CD4-positive, alpha-beta memory T cell (primary cell): Measurements from ENCODE around the gene TNFRSF21. TPM values are rescaled to one million over a fixed set of nuclear protein-coding genes. Genes with fewer than 3 reads are reported as not detected.

ENCODE experiments used
- CTCF ChIA-PET: fragments of 350-600 bp; sonication (Branson Sonifier 250); formaldehyde crosslinking; loops from one replicate; lab custom pipeline; 2021; ENCODE audit warnings: inconsistent platforms; ENCODE audit not compliant: partially characterized antibody; lab: Charles Lee
- POLR2A ChIA-PET: fragments of 350-600 bp; sonication (Branson Sonifier 250); formaldehyde crosslinking; loops from one replicate; lab custom pipeline; 2021; ENCODE audit not compliant: partially characterized antibody; lab: Charles Lee
- DNase-seq, 5 donors: peaks; one replicate each; pipeline versions ENCODE4 v3.0.0 to v3.0.0-alpha.2; 2020 to 2022; ENCODE audit warnings: mixed read lengths in 1 of 5
- H3K27ac ChIP-seq: one replicate; pipeline ENCODE4 v1.7.0; 2013; ENCODE audit warnings: low read depth, low read length
- H3K27me3 ChIP-seq: 2 replicates; pipeline ENCODE4 v1.7.0; 2013; ENCODE audit warnings: mild to moderate bottlenecking, low read length, moderate library complexity; ENCODE audit not compliant: insufficient read depth
- H3K36me3 ChIP-seq: 2 replicates; pipeline ENCODE4 v1.7.0; 2013; ENCODE audit warnings: mild to moderate bottlenecking, low read length, moderate library complexity; ENCODE audit not compliant: insufficient read depth
- H3K4me1 ChIP-seq: 2 replicates; pipeline ENCODE4 v1.7.0; 2013; ENCODE audit warnings: mild to moderate bottlenecking, low read length, moderate library complexity; ENCODE audit not compliant: insufficient read depth
- H3K4me3 ChIP-seq, 2 donors: one replicate each; pipeline ENCODE4 v1.7.0; 2013; ENCODE audit warnings: low read length in 2 of 2, mild to moderate bottlenecking in 1 of 2
- H3K9me3 ChIP-seq, 2 donors: one replicate each; pipeline ENCODE4 v1.7.0; 2013; ENCODE audit warnings: low read length in 2 of 2, control low read depth in 1 of 2; ENCODE audit not compliant: control insufficient read depth in 1 of 2
- H3K27ac Mint-ChIP-seq, 7 donors: one replicate each; pipeline ENCODE4 v1.8.0; 2020 to 2021; ENCODE audit warnings: mixed read lengths in 7 of 7, mild to moderate bottlenecking in 6 of 7, inconsistent platforms in 3 of 7, moderate library complexity in 3 of 7
- H3K27me3 Mint-ChIP-seq, 2 donors: one replicate each; pipeline ENCODE4 v1.8.0; 2020 to 2021; ENCODE audit warnings: mixed read lengths in 2 of 2
- H3K36me3 Mint-ChIP-seq, 2 donors: one replicate each; pipeline ENCODE4 v1.8.0; 2020 to 2021; ENCODE audit warnings: mixed read lengths in 2 of 2, inconsistent platforms in 1 of 2, mild to moderate bottlenecking in 1 of 2
- H3K4me1 Mint-ChIP-seq, 4 donors: one replicate each; pipeline ENCODE4 v1.8.0; 2020 to 2021; ENCODE audit warnings: mixed read lengths in 4 of 4, mild to moderate bottlenecking in 1 of 4
- H3K4me3 Mint-ChIP-seq, 8 donors: one replicate each; pipeline ENCODE4 v1.8.0; 2020 to 2021; ENCODE audit warnings: mixed read lengths in 8 of 8, mild to moderate bottlenecking in 7 of 8, moderate library complexity in 6 of 8, inconsistent platforms in 3 of 8
- H3K9me3 Mint-ChIP-seq, 8 donors: one replicate each; pipeline ENCODE4 v1.8.0; 2020 to 2021; ENCODE audit warnings: mixed read lengths in 8 of 8, mild to moderate bottlenecking in 5 of 8, inconsistent platforms in 3 of 8, moderate library complexity in 1 of 8
- intact Hi-C: fragments of 100-400 bp; cut with micrococcal nuclease; formaldehyde crosslinking; loops from one replicate; pipeline ENCODE4 v1.15.1; 2023
- polyA plus RNA-seq, 2 donors: library from polyadenylated mRNA; unstranded; fragments of 300-500 nt; fragmentation: Illumina TruSeq; gene quantifications; one replicate each; pipeline ENCODE4 v1.2.3, GENCODE V29; 2021
- total RNA-seq, 2 experiments: library from RNA; stranded (reverse); gene quantifications; one replicate each; pipeline ENCODE4 v1.2.3, GENCODE V29; 2021

TNFRSF21 gene
- total and polyA plus RNA-seq, 4 experiments from 2014 or later, result 0.19 to 0.23 TPM; not detected in 2

DNA sequence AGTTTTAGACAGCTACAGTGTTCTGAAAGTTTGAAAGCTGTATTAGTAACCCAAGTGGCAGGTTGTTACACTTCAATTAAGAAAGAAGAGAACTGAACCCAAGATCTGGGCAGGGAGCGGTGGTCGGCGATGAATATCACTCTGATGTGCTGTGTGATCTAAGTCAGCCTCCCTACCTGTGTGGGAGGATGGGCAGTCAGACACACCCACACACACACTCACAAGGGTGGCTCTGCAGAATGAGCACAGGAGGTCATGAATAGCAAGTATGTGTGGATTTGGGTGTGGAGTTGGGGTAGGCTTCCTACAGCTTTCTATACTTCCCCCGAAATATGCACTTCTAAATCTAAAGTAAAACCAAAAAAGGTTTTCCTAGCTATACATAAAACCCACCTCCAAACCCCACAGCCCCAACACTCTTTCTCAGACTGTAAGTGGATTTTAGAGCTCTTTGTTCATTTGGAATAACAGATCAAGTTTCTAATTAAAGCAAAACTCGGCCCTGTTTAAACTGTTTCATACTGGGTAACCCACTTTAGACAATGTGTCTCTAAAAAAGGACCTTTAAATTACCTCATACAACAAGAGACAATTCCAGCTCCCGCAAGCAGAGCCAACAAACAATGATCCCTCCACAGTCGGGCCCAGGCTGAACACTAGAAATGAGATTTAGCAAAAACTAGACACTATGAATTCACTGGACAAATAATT is 19.4 kb downstream of the TNFRSF21 start:
- no peaks in the 10 kb centered on the region for H3K9me3 ChIP-seq
- DNase-seq, result no peak
- no peaks in the 10 kb centered on the region for H3K4me1 ChIP-seq
- no peaks in the 10 kb centered on the region for H3K27me3 ChIP-seq
- no peaks in the 10 kb centered on the region for H3K4me1 Mint-ChIP-seq
- no peaks in the 10 kb centered on the region for H3K36me3 ChIP-seq
- H3K36me3 Mint-ChIP-seq, result no peaks in the 10 kb centered on the region
- H3K27ac Mint-ChIP-seq, result no peak overlapping the region
- no peak overlapping the region for H3K4me3 ChIP-seq
- H3K9me3 Mint-ChIP-seq, result peaks cover 0 to 3% (median 0%) of the 10 kb centered on the region in 8 donors
- POLR2A ChIA-PET, result no interaction called here
- H3K27ac ChIP-seq, result no peak overlapping the region
- H3K27me3 Mint-ChIP-seq, result peaks cover 6 to 11% of the 10 kb centered on the region in 2 donors
- CTCF ChIA-PET, result no interaction called here
- no peak overlapping the region for H3K4me3 Mint-ChIP-seq
- intact Hi-C loops, result no loop called here

DNA sequence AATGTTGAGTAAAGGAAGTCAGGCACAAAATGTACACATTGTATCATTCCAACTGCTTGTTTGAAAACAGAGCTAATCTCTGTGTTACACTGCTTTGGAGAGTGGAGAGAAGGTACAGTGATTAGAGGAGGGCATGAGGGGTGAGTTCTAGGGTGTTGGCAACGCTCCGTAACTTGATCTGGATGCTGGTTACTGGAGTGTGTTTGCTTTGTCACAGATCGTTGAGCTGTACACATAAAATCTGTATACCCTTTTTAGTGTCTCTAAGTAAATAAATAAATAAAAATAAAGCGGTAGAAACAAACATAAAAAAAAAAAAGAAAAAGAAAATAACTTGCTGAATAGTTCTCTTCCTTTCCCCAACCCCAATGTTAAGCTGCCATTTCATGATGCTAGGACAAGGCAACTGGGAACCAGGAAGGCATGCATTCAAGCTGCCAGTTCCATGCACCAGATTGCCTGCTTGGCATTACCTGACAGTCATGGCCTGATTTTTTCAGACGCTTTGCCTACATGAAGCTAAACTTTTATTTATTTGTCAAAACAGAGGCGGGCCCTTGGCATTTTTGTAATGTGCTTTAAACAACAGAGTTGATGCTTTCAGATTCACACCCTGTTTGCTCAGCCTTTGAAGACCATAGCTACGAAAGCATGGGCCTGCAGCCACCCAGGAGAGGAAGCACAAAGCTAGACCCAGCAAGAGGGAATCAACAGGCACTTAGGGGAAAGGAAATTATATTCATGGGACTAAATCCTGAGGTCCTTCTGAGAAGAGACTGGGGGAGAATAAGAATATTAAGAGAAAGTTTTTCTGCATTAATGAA is 21.2 kb downstream of the TNFRSF21 start:
- no peaks in the 10 kb centered on the region for H3K9me3 Mint-ChIP-seq

DNA sequence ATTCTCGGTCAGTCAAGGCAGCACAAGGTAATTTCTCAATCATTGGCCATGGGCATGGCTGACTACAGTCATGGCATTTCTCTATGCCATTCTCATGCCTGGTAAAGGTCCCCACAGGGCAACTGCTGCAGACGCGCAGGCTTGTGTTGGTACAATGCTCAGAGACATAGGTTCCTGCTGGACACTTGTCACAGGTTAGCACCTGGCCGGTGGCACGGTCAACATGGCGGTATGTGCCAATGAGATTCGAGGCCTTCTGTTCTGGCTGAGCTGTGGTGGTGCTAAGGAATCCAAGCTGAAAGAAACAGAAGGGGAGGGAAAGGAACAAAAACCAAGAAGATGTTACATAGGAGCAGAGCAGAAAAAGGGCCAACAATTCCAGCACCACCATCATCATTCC is 23.4 kb downstream of the TNFRSF21 start:
- ChIA-PET CTCF (no interaction called here), POLR2A (no interaction called here)
- no peak overlapping the region for H3K4me3 Mint-ChIP-seq
- DNase-seq, result no peak
- no peaks in the 10 kb centered on the region for H3K9me3 ChIP-seq
- H3K36me3 Mint-ChIP-seq, result no peaks in the 10 kb centered on the region
- H3K27ac ChIP-seq, result no peak overlapping the region
- peaks cover 5 to 7% of the 10 kb centered on the region in 2 donors for H3K27me3 Mint-ChIP-seq
- no peak overlapping the region for H3K4me3 ChIP-seq
- no peaks in the 10 kb centered on the region for H3K9me3 Mint-ChIP-seq
- no peaks in the 10 kb centered on the region for H3K4me1 Mint-ChIP-seq
- H3K4me1 ChIP-seq, result no peaks in the 10 kb centered on the region
- intact Hi-C loops, result no loop called here
- no peaks in the 10 kb centered on the region for H3K36me3 ChIP-seq
- H3K27me3 ChIP-seq, result no peaks in the 10 kb centered on the region
- no peak overlapping the region for H3K27ac Mint-ChIP-seq

More for the DNA sequence above, 21.2 kb downstream of the TNFRSF21 start:
- no peaks in the 10 kb centered on the region for H3K4me1 ChIP-seq
- no peak overlapping the region for H3K27ac Mint-ChIP-seq
- CTCF ChIA-PET, result interaction anchor here (1.0 to 1.3 kb wide), 2 partner anchors 10 to 25 kb away, joined by 3 read pairs; no protein-coding TSS in a partner anchor
- H3K4me1 Mint-ChIP-seq, result no peaks in the 10 kb centered on the region
- no peaks in the 10 kb centered on the region for H3K9me3 ChIP-seq
- H3K27ac ChIP-seq, result no peak overlapping the region
- POLR2A ChIA-PET, result no interaction called here
- H3K27me3 Mint-ChIP-seq, result peaks cover 6 to 7% of the 10 kb centered on the region in 2 donors
- H3K36me3 ChIP-seq, result no peaks in the 10 kb centered on the region
- intact Hi-C loops, result no loop called here
- no peak overlapping the region for H3K4me3 ChIP-seq
- H3K36me3 Mint-ChIP-seq, result no peaks in the 10 kb centered on the region
- DNase-seq, result no peak
- no peaks in the 10 kb centered on the region for H3K27me3 ChIP-seq
- no peak overlapping the region for H3K4me3 Mint-ChIP-seq

DNA sequence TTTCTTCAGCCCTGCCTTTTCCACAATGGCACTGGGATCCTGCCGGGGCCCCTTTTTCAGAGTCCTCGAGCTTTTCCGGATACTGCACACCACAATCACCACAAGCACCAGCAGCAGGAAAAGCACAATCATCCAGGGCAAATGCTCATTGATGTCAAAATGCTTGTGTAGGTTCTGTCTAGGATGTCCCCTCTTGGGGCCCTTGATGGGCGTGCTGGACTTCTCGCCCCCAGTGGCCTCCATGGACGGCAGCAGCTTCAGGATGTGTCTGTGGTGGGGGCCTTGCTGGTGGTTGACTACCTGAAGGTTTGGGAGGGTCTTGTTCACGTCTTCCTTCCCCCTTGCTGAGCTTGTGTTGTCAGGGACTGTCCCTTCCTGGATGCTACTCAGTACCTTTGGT is 25.7 kb downstream of the TNFRSF21 start:
- H3K4me3 Mint-ChIP-seq, result no peak overlapping the region

DNA sequence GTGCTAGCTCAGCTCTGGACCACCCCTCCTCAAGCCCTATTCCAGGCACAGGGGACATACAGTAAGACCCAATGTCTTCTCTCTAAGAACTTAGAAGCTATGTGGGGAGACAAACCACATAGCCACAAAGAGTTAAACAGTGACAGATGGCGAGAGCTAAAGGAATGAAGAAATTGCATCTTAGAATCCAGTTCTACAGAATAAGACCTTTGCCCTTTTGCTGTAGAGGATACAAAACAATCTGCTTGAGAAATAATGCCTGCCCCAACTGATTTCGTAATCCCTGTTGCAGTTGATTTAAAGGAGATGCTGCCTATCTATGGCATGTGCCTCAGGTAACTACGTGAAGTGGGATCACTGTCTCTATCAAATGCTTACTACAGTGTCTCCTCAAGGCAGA is 31.2 kb downstream of the TNFRSF21 start:
- DNase-seq, result no peak
- no peaks in the 10 kb centered on the region for H3K4me1 ChIP-seq
- H3K36me3 ChIP-seq, result no peaks in the 10 kb centered on the region
- H3K9me3 Mint-ChIP-seq, result peaks cover 0 to 4% (median 0%) of the 10 kb centered on the region in 8 donors
- H3K27me3 ChIP-seq, result no peaks in the 10 kb centered on the region
- no peaks in the 10 kb centered on the region for H3K4me1 Mint-ChIP-seq
- no peaks in the 10 kb centered on the region for H3K36me3 Mint-ChIP-seq
- H3K27ac ChIP-seq, result no peak overlapping the region
- H3K4me3 ChIP-seq, result no peak overlapping the region
- peaks cover 0 to 1% of the 10 kb centered on the region in 2 donors for H3K27me3 Mint-ChIP-seq
- H3K27ac Mint-ChIP-seq, result no peak overlapping the region
- CTCF ChIA-PET, result interaction anchor here (1.2 kb wide), 1 partner anchor 10 kb away, joined by 3 read pairs; no protein-coding TSS in a partner anchor
- POLR2A ChIA-PET, result no interaction called here
- intact Hi-C loops, result no loop called here
- H3K9me3 ChIP-seq, result no peaks in the 10 kb centered on the region
- no peak overlapping the region for H3K4me3 Mint-ChIP-seq

More for the DNA sequence above, 25.7 kb downstream of the TNFRSF21 start:
- DNase-seq, result no peak
- no peaks in the 10 kb centered on the region for H3K36me3 ChIP-seq
- H3K9me3 ChIP-seq, result no peaks in the 10 kb centered on the region
- intact Hi-C loops, result no loop called here
- Mint-ChIP-seq H3K27me3 (peaks cover 0 to 1% of the 10 kb centered on the region in 2 donors), H3K36me3 (no peaks in the 10 kb centered on the region), H3K9me3 (peaks cover 0 to 2% (median 0%) of the 10 kb centered on the region in 8 donors), H3K4me1 (no peaks in the 10 kb centered on the region), H3K27ac (no peak overlapping the region)
- ChIA-PET POLR2A (no interaction called here), CTCF (no interaction called here)
- H3K4me3 ChIP-seq, result no peak overlapping the region
- H3K27ac ChIP-seq, result no peak overlapping the region
- H3K4me1 ChIP-seq, result no peaks in the 10 kb centered on the region
- H3K27me3 ChIP-seq, result no peaks in the 10 kb centered on the region

DNA sequence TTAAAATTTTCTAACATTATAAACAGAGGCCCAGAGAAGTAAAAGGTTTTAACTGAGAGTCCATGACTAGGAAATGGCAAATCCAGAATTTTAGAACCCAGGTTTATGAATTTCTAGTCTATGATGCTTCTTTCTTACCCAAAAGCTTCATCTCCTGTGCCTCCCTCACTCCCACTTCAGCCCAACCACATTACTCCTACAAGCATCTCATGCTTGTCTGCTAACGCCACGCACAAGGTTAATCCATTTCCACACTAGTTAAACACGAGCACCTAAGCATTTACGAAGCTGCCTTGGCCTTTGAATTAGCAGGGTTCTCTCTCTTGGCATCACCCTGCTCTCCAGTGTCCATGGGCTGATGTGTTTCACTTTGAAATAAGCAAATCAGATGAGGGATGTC is 32.0 kb downstream of the TNFRSF21 start:
- POLR2A ChIA-PET, result no interaction called here
- DNase-seq, result no peak
- H3K9me3 ChIP-seq, result no peaks in the 10 kb centered on the region
- Mint-ChIP-seq H3K27me3 (peaks cover 0 to 1% of the 10 kb centered on the region in 2 donors), H3K4me1 (no peaks in the 10 kb centered on the region), H3K4me3 (no peak overlapping the region), H3K36me3 (no peaks in the 10 kb centered on the region), H3K27ac (no peak overlapping the region), H3K9me3 (peaks cover 0 to 4% (median 0%) of the 10 kb centered on the region in 8 donors)
- H3K4me1 ChIP-seq, result no peaks in the 10 kb centered on the region
- no peaks in the 10 kb centered on the region for H3K27me3 ChIP-seq
- intact Hi-C loops, result no loop called here
- CTCF ChIA-PET, result no interaction called here
- H3K4me3 ChIP-seq, result no peak overlapping the region
- no peak overlapping the region for H3K27ac ChIP-seq
- H3K36me3 ChIP-seq, result no peaks in the 10 kb centered on the region

DNA sequence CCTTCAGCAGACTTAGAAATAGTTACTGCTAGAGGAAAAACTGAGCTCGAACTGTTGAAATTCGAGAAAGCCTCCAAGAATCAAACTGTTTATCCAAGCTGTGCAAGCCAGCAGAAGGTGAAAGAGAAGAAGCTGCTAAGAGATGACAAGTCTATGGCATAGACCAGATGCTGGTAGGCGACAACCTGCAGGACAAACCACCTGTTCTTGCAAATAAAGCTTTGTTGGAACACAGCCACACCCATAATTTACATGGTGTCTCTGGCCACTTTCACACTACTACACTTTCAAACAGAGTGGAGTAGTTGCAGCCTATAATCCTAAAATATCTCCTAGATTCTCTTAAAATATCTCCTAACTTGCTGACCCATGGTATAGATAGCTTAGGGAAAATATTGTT is 33.3 kb downstream of the TNFRSF21 start:
- Histone ChIP-seq H3K36me3 (no peaks in the 10 kb centered on the region), H3K27me3 (no peaks in the 10 kb centered on the region), H3K4me1 (no peaks in the 10 kb centered on the region), H3K27ac (no peak overlapping the region), H3K9me3 (no peaks in the 10 kb centered on the region), H3K4me3 (no peak overlapping the region)
- DNase-seq, result no peak
- Mint-ChIP-seq H3K9me3 (peaks cover 0 to 4% (median 0%) of the 10 kb centered on the region in 8 donors), H3K36me3 (no peaks in the 10 kb centered on the region), H3K4me1 (no peaks in the 10 kb centered on the region), H3K27me3 (peaks cover 0 to 2% of the 10 kb centered on the region in 2 donors), H3K4me3 (no peak overlapping the region), H3K27ac (no peak overlapping the region)
- POLR2A ChIA-PET, result no interaction called here
- CTCF ChIA-PET, result interaction anchor here (1.0 kb wide), 1 partner anchor 14 kb away, joined by 3 read pairs; no protein-coding TSS in a partner anchor
- intact Hi-C loops, result no loop called here
